GM21381 (cell line): ENCODE results near the gene CCL5.

Source experiments
- ATAC-seq: cut with Tn5 transposase; IDR thresholded peaks from one replicate; pipeline ENCODE4 v1.9.1; 2021; ENCODE audit warnings: mild to moderate bottlenecking, moderate library complexity; ENCODE audit not compliant: unreplicated experiment

CCL5 gene

GRCh38 chr17:35868737-35869136 is 11.4 kb downstream of the CCL5 start, which contains the start of gene HEATR9:
Gene HEATR9 (minus strand): TSS chr17:35868891. CDS start chr17:35868742, 149 bp downstream.
- no peak for ATAC-seq

DNA sequence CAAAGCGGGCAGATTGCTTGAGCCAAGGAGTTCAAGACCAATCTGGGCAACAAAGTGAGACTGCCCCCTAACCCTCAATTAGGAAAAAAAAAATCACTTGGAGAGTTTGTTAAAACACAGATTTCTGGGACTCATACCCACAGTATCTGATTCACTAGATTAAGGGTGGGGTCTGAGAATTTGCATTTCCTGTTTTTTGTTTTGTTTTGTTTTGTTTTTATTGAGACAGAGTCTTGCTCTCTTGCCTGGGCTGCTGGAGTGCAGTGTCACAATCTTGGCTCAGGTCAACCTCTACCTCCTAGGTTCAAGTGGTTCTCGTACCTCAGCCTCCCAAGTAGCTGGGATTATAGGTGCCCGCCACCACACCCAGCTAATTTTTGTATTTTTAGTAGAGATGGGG is 12.6 kb downstream of the CCL5 start:
- no peak for ATAC-seq

DNA sequence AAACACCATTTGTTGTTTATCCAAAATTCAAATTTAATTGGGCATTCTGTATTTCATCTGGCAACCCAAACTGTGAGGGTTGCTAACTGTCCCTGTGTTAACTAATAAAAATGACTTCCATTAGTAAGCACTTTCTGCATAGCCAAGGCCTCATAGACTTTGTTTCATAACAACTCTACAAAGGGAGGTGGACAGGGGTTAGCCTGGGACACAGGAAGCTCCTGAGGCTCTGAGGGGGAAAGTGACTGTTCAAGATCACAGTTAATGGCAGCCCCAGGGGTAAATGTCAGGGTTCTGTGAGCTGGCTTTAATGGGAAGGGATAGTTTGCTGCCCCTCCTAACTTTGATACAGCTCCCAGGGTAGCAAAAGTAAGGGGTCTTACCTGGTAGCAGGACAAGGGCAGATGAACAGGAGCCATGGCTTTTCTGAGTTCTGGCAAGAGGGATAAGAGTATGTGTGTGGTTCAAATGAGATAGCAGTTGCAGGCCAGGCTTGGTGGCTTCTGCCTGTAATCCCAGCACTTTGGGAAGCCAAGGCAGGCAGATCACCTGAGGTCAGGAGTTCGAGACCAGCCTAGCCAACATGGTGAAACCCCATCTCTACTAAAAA is 13.7 kb downstream of the CCL5 start:
- no peak for ATAC-seq

DNA sequence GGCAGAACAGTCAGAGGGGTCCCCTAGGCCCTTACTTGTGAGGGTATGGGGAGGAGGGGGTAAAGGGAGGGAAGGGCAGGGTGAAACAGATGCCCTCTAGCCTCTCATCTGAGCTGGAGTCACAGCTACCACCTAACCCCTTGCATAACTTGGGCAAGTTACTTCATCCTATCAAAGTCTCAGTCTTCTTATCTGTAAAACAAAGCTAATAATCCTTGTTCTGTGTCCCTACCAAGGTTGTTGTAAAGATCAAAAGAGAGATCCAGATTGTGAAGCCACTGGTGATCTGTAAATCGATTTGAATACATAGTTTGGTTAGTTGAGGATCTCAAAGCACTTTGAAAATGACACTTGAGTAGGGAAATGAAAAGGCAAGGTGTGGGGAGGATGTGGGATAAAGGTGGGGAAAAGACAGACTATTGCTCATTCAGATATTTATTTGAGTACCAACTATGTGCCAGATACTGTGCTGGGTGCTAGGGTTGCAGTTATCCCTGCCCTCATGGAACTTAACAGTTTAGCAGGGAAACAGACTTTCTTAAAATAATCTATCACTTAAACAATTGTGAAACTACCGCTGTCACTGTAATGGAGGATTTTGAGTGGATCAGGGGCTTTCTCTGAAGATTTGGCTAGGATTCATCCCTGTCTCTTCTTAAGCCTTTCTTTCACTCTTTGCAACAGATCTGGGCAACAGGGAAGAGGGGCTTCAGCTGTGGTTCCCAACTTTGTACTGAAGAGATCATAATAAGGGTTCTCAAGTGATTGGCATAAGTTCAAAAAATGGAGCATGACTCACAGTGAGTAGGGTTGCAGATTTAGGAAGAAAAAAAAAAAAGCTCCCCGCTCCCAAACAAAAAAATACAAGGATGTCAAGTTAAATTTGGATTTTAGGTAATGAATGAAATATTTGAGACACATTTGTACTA is 14.5 kb downstream of the CCL5 start:
- no peak for ATAC-seq

DNA sequence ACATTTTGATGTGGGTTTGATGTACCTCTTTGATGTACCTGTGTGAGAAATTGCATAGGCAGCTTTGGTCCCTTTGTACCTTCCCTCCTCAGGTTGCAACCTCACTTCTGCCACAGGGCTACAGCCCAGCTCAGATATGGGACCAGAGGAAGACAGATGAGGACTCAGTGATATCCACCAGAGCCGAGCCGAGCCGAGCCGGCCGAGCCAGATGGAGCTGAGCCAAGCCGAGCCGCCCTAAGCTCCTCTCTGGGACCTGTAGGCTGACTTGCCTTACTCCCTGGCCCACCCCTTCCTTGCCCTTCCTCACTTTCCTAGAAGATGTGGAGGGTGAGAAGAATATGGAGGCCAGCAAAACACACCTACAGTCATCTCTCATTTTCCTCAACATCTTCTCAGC is 15.3 kb downstream of the CCL5 start:
- ATAC-seq: no peak

- no peak for ATAC-seq
Measured at GRCh38 chr17:35856603-35857002, 23.6 kb downstream of the CCL5 start.

DNA sequence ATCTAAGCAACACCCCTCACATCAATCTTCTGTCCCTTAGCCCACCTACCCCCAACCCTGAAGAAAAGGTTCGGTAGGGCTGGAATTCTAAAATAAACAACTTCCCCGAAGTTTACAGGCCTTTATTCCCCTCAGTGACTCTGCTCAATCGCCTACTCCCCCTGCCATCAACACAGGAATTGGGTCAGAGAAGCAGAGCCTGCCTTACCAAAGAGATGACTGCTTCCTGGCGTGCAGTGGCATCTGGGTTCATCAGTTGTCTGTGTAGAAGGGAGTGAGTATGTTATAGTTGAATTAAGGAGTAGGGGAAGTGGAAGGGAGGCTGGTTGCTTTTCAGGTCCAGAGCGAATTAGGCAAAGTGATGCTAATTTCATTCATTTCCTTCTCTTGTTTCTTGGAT is 24.2 kb downstream of the CCL5 start:
- ATAC-seq: no peak

DNA sequence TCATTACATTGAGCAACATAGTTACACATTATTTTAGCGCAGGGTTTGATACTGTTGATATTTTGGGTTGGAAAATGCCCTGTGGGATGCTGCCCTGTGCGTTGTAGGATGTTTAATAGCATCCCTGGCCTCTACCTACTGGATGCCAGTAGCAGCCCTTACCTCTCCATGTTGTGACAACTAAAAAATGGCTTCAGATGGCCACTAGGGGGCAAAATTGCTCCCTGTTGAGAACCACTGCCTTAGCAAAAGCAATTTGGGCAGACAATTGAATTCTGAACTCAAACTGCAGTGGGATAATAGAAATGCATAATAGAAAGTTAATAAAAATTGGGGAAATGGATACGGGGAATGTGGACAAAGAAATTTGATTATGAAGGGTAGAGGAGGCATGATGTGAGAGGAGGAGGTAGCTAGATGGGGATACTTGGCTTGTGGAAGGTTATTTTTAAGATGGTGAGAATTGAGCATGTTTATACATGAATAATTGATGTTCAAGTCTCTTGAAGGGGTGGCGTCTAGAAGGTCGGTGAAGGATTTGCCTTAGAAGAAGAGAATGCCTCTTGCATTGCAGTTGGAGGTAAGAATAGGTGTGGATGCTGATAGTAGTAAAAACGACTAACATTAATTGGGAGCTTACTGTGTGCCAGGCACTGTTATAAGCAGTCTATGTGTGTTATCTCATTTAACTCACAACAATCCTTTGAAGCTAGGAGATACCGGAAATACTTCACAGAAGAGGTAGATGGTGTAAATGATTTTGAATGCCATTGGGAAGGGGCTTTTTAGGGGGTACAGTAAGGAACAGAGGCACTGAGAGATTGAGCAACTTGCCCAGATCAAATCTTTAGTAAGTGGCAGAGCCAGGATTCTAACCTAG is 30.5 kb downstream of the CCL5 start:
- no peak for ATAC-seq

GRCh38 chr17:35847633-35848373 is 32.4 kb downstream of the CCL5 start:
- ATAC-seq: no peak

DNA sequence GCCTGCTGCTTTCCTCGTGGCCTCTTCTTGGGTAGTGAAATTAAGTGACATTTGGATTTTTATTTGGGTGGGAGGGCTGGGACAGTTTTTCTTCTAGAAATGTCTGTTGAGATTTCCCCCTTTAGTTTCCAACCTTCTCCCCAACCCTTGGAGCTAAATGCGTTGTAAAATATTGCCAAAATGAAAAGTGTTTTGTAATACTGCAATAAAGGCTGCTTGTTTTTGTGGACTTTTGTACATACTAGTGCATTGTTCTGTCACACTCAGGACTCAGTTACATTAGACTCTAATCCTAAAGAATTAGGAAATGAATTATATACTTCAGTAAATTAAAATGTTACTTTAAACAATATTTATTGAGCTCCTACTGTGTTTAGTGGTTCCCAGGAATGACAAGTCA is 33.2 kb downstream of the CCL5 start:
- no peak for ATAC-seq

GRCh38 chr17:35846055-35846809 is 33.9 kb downstream of the CCL5 start:
- ATAC-seq: no peak

GRCh38 chr17:35844547-35844946 is 35.6 kb downstream of the CCL5 start:
- no peak for ATAC-seq

DNA sequence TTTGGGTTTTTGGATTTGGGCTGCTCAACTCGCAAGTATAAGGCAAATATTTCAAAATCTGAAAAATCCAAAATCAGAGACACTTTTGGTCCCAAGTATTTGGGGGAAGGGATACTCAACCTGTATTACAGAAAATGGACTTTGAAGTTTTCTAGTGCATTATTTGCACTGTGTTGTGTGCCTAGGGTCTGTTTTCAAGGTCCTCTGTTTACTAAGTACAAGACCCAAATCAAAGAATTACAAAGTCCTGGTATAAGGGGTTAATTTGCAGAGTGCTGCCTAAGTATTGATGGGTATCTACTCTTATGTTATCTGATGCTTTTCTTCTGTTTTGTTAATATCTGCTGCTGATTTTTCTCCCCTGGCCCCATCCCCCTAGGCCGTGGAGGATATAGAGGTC is 36.5 kb downstream of the CCL5 start:
- no peak for ATAC-seq

DNA sequence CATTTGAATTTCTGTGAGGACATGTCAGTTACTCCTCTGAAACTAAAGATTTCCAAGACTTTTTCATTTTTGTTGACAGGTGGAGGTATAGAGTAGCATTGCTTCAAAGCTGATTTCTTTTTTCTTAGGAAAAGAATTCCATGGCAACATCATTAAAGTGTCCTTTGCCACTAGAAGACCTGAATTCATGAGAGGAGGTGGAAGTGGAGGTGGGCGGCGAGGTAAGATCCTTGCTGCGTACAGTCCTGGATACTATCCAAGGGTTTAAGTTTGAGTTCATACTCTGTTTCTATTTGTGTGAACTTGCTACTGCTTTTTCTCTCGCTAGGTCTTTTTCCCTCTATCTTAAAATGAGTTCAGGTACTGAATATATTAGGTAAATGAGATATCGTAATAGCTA is 37.9 kb downstream of the CCL5 start:
- no peak for ATAC-seq

- ATAC-seq: no peak
Measured at GRCh38 chr17:35841505-35841904, 38.7 kb downstream of the CCL5 start.

- ATAC-seq: no peak
Measured at GRCh38 chr17:35841101-35841500, 39.1 kb downstream of the CCL5 start.

- ATAC-seq: no peak
Measured at GRCh38 chr17:35825206-35825605, 55.0 kb downstream of the CCL5 start.
